Measurements from ENCODE around the gene HNF4A. TPM values are rescaled to one million over a fixed set of nuclear protein-coding genes. Genes with fewer than 3 reads are reported as not detected.

The HNF4A gene
- total and polyA plus RNA-seq, 2 of the 13 experiments (the other 11 are each of a cell fraction or from before 2014, with no cell fraction given) = 80.9 to 169 TPM

DNA sequence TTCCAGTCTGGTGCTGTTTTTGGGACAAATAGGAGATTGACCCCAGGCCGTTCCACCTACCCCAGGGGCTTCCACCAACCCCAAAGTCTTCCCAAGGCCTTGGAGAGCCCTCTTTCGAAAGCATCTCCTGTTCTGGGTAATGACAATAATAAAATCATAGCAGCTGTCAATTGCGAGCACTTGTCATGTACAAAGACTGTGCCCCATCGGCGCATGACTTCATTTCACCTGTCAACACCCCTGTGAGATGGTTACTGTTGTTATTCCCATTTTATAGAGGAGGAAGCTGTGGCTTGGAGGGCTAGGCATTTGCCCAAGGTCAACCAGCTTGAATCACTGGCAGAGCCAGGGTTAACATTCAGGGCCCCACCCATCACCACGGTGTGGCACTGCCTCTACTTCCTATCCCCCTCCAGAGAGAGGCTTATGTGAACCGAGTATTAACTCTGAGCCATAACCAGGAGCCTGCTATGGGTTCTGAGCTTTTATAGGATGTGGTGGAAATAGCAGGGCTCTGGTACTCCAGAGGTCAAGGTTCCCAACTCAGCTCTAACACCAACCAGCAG lies 51.2 kb downstream of the HNF4A start (continued):
- TF ChIP-seq, protein P1, sequence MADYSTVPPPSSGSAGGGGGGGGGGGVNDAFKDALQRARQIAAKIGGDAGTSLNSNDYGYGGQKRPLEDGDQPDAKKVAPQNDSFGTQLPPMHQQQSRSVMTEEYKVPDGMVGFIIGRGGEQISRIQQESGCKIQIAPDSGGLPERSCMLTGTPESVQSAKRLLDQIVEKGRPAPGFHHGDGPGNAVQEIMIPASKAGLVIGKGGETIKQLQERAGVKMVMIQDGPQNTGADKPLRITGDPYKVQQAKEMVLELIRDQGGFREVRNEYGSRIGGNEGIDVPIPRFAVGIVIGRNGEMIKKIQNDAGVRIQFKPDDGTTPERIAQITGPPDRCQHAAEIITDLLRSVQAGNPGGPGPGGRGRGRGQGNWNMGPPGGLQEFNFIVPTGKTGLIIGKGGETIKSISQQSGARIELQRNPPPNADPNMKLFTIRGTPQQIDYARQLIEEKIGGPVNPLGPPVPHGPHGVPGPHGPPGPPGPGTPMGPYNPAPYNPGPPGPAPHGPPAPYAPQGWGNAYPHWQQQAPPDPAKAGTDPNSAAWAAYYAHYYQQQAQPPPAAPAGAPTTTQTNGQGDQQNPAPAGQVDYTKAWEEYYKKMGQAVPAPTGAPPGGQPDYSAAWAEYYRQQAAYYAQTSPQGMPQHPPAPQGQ (CRISPR knock-in tag; IDR thresholded peaks at IDR 0.05; ENCODE audit: borderline replicate concordance) = no peak
- peak; percentile 37; the same call in 1 of the 2 replicates for TF ChIP-seq RCOR2 (CRISPR knock-in tag; IDR thresholded peaks at IDR 0.05)
- TF ChIP-seq, protein P2, sequence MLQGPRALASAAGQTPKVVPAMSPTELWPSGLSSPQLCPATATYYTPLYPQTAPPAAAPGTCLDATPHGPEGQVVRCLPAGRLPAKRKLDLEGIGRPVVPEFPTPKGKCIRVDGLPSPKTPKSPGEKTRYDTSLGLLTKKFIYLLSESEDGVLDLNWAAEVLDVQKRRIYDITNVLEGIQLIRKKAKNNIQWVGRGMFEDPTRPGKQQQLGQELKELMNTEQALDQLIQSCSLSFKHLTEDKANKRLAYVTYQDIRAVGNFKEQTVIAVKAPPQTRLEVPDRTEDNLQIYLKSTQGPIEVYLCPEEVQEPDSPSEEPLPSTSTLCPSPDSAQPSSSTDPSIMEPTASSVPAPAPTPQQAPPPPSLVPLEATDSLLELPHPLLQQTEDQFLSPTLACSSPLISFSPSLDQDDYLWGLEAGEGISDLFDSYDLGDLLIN (CRISPR knock-in tag; IDR thresholded peaks at IDR 0.05; ENCODE audit: borderline replicate concordance) = no peak
- TF ChIP-seq HNRNPUL1 (IDR thresholded peaks at IDR 0.05; ENCODE audit: low read depth, low read length) = no peak
- no peak for TF ChIP-seq TAF15 (IDR thresholded peaks at IDR 0.05; ENCODE audit: low read depth, low read length, poor library complexity, severe bottlenecking)
- TF ChIP-seq KMT2B (CRISPR knock-in tag; IDR thresholded peaks at IDR 0.05) = no peak
- TF ChIP-seq PATZ1 (CRISPR knock-in tag; IDR thresholded peaks at IDR 0.05) = no peak
- 0 out of 2 replicates have a peak, but pooled peaks have one; percentile 17 for TF ChIP-seq ZBED4 (CRISPR knock-in tag; IDR thresholded peaks at IDR 0.05; ENCODE audit: borderline replicate concordance)
- no peak for TF ChIP-seq ZNF354B (CRISPR knock-in tag; IDR thresholded peaks at IDR 0.05)
- TF ChIP-seq ZNF710 (CRISPR knock-in tag; IDR thresholded peaks at IDR 0.05; ENCODE audit: borderline replicate concordance) = no peak
- 0 out of 2 replicates have a peak, but pooled peaks have one; percentile 35 for TF ChIP-seq ZNF749 (CRISPR knock-in tag; IDR thresholded peaks at IDR 0.05; ENCODE audit: borderline replicate concordance)
- TF ChIP-seq KDM1A (CRISPR knock-in tag; IDR thresholded peaks at IDR 0.05) = peak; percentile 44; the same call in 1 of the 2 replicates
- no peak for TF ChIP-seq NCOA5 (CRISPR knock-in tag; IDR thresholded peaks at IDR 0.05)
- TF ChIP-seq HDAC6 (IDR thresholded peaks at IDR 0.05; ENCODE audit: low read depth, low read length) = no peak
- TF ChIP-seq ARNTL (CRISPR knock-in tag; IDR thresholded peaks at IDR 0.05) = no peak
- no peak for TF ChIP-seq ZNF343 (CRISPR knock-in tag; IDR thresholded peaks at IDR 0.05)
- TF ChIP-seq NAIF1 (CRISPR knock-in tag; IDR thresholded peaks at IDR 0.05; ENCODE audit: borderline replicate concordance) = no peak
- TF ChIP-seq TBX2 (CRISPR knock-in tag; IDR thresholded peaks at IDR 0.05; ENCODE audit: borderline replicate concordance) = no peak
- no peak for TF ChIP-seq KLF11 (CRISPR knock-in tag; IDR thresholded peaks at IDR 0.05)
